Smooth muscle cell (in vitro differentiated cells): ENCODE results near the gene FBXL14. TPM values are rescaled to one million over a fixed set of nuclear protein-coding genes. Genes with fewer than 3 reads are reported as not detected.
A peak's percentile ranks its signal among the peaks of the same experiment; 100 is the strongest.

Experiments used
- DNase-seq: peaks from one replicate; lab custom pipeline; 2025; ENCODE audit not compliant: unreplicated experiment; lab: John Stamatoyannopoulos, UW
- H2AFZ ChIP-seq: fragments of 200-600 bp; sonication (generic); 2 replicates; pipeline ENCODE4 v1.6.0; 2016; ENCODE audit warnings: antibody characterized with exemption, low read depth, mild to moderate bottlenecking
- H3F3A ChIP-seq: fragments of 200-600 bp; sonication (generic); 2 replicates; pipeline ENCODE4 v1.6.0; 2017; ENCODE audit warnings: antibody characterized with exemption, low read depth
- H3K27ac ChIP-seq: fragments of 200-600 bp; sonication (generic); 2 replicates; pipeline ENCODE4 v1.5.1; 2016; ENCODE audit warnings: low read depth, mild to moderate bottlenecking
- H3K27me3 ChIP-seq: fragments of 200-600 bp; sonication (generic); 2 replicates; pipeline ENCODE4 v1.6.1; 2016; ENCODE audit warnings: low read depth, mild to moderate bottlenecking
- H3K36me3 ChIP-seq: fragments of 200-600 bp; sonication (generic); 2 replicates; pipeline ENCODE4 v1.5.1; 2016; ENCODE audit warnings: low read depth
- H3K4me1 ChIP-seq: fragments of 200-600 bp; sonication (generic); 2 replicates; pipeline ENCODE4 v1.5.1; 2016; ENCODE audit warnings: low read depth
- H3K4me2 ChIP-seq: fragments of 200-600 bp; sonication (generic); 2 replicates; pipeline ENCODE4 v1.6.0; 2016; ENCODE audit warnings: mild to moderate bottlenecking
- H3K4me3 ChIP-seq: fragments of 200-600 bp; sonication (generic); 2 replicates; pipeline ENCODE4 v1.5.1; 2016; ENCODE audit warnings: mild to moderate bottlenecking
- H3K79me2 ChIP-seq: fragments of 200-600 bp; sonication (generic); 2 replicates; pipeline ENCODE4 v1.6.0; 2016; ENCODE audit warnings: low read depth, mild to moderate bottlenecking
- H3K9ac ChIP-seq: fragments of 200-600 bp; sonication (generic); 2 replicates; pipeline ENCODE4 v1.6.0; 2016; ENCODE audit warnings: low read depth
- H3K9me3 ChIP-seq: fragments of 200-600 bp; sonication (generic); replicated peaks from 2 replicates; pipeline ENCODE4 v1.5.1; 2016; ENCODE audit warnings: low read depth
- H4K20me1 ChIP-seq: fragments of 200-600 bp; sonication (generic); 2 replicates; pipeline ENCODE4 v1.6.0; 2016; ENCODE audit warnings: low read depth
- WGBS: methylation state at CpG from one replicate; pipeline ENCODE4 v1.1.7; 2016; ENCODE audit warnings: low lambda C conversion rate; 5-methylcytosine and 5-hydroxymethylcytosine counted together
- polyA plus RNA-seq: library from polyadenylated mRNA; unstranded; fragments of >200 nt; fragmentation: Nextera tagmentation; extraction: Ambion mirVana; gene quantifications from 2 replicates; pipeline ENCODE4 v1.2.1, GENCODE V29; 2016
- total RNA-seq: library from RNA; depleted of rRNA; stranded (reverse); fragments of >200 nt; gene quantifications from 2 replicates; pipeline ENCODE4 v1.2.3, GENCODE V29; 2014
- TF ChIP-seq, protein P1 (sequence below): fragments of 200-600 bp; sonication (generic); IDR thresholded peaks from 2 replicates; pipeline ENCODE4 v1.5.1; 2017; ENCODE audit warnings: borderline replicate concordance, mild to moderate bottlenecking, antibody characterized with exemption; ENCODE audit not compliant: insufficient read depth, poor library complexity, severe bottlenecking

FBXL14 gene
- total and polyA plus RNA-seq, 2 experiments from 2014 or later: 5.0 to 9.3 TPM

DNA sequence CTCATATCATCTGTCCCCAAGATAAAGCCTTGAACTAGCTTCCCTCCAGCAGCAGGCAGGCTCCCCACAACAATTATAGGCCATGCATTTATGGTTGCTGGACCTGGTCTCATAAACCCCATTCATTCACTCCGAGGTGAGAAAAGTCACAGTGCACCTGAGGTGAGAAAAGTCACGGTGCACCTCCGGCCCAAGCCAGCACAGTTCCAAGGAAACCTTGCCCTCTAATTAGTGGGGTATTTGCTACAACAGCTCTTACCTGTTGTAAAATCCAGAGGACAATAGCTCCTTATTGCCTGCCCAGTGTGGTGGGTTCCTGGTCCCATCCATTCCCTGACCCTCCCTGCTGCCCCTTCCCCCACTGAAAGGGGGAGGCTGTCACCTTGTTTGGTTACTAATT lies 65.6 kb downstream of the FBXL14 start:
- H3K9me3 ChIP-seq: no peaks in the 10 kb centered on the region
- H3F3A ChIP-seq: no peaks in the 10 kb centered on the region
- H3K4me3 ChIP-seq: no peak overlapping the region
- H2AFZ ChIP-seq: no peak overlapping the region
- peaks cover 24% of the 10 kb centered on the region for H4K20me1 ChIP-seq
- peaks cover 52% of the 10 kb centered on the region for H3K27me3 ChIP-seq
- no peak overlapping the region for H3K4me2 ChIP-seq
- no peak overlapping the region for H3K27ac ChIP-seq
- H3K4me1 ChIP-seq: peaks cover 10% of the 10 kb centered on the region
- H3K36me3 ChIP-seq: no peaks in the 10 kb centered on the region
- DNase-seq: no peak
- no peak overlapping the region for H3K9ac ChIP-seq
- WGBS: 94% methylated on average over 3 of the region's 3 CpGs
- TF ChIP-seq, protein P1, sequence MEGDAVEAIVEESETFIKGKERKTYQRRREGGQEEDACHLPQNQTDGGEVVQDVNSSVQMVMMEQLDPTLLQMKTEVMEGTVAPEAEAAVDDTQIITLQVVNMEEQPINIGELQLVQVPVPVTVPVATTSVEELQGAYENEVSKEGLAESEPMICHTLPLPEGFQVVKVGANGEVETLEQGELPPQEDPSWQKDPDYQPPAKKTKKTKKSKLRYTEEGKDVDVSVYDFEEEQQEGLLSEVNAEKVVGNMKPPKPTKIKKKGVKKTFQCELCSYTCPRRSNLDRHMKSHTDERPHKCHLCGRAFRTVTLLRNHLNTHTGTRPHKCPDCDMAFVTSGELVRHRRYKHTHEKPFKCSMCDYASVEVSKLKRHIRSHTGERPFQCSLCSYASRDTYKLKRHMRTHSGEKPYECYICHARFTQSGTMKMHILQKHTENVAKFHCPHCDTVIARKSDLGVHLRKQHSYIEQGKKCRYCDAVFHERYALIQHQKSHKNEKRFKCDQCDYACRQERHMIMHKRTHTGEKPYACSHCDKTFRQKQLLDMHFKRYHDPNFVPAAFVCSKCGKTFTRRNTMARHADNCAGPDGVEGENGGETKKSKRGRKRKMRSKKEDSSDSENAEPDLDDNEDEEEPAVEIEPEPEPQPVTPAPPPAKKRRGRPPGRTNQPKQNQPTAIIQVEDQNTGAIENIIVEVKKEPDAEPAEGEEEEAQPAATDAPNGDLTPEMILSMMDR: no peak
- no peaks in the 10 kb centered on the region for H3K79me2 ChIP-seq

DNA sequence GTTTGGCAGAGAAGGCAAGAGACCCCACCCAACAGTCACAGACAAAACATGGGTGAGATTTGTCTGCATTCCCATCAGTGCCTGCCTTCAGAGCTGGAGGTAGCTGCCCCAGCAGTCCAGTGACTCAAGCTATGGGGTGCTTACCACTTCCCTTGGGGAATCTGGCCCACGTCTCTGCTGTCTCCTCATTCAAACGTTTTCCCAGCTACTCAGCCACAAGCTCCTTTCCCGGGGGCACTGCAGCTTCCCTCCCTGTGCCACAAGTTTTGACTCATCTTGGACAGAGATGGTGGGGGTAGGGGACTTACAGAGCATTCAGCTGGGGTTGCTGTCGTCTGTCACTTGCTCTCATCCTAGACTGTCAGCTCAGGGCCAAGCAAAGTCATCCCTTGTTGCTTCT lies 66.6 kb downstream of the FBXL14 start:
- H3K27ac ChIP-seq: peak overlapping the region; percentile 5
- H3K4me2 ChIP-seq: peak overlapping the region; percentile 38
- H3K36me3 ChIP-seq: no peaks in the 10 kb centered on the region
- no peaks in the 10 kb centered on the region for H3K79me2 ChIP-seq
- 1% methylated on average over 4 of the region's 4 CpGs for WGBS
- H3F3A ChIP-seq: no peaks in the 10 kb centered on the region
- H3K27me3 ChIP-seq: peaks cover 43% of the 10 kb centered on the region
- TF ChIP-seq, protein P1: no peak
- H4K20me1 ChIP-seq: peaks cover 14% of the 10 kb centered on the region
- no peaks in the 10 kb centered on the region for H3K9me3 ChIP-seq
- H3K4me3 ChIP-seq: no peak overlapping the region
- no peak overlapping the region for H3K9ac ChIP-seq
- H2AFZ ChIP-seq: no peak overlapping the region
- DNase-seq: no peak
- peaks cover 14% of the 10 kb centered on the region for H3K4me1 ChIP-seq

DNA sequence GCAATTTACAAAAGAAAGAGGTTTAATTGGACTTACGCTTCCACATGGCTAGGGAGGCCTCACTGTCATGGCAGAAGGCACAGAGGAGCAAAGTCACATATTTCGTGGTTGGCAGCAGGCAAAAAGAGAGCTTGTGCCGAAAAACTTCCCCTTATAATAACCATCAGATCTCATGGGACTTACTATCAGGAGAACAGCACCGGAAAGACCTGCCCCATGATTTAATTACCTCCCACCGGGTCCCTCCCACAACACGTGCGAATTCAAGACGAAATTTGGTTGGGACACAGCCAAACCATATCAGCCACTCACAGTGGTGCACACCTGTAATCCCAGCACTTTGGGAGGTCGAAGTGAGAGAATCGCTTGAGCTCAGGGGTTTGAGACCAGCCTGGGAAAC lies 68.5 kb downstream of the FBXL14 start:
- WGBS: 91% methylated on average over 10 of the region's 10 CpGs
- H4K20me1 ChIP-seq: no peaks in the 10 kb centered on the region
- no peaks in the 10 kb centered on the region for H3K79me2 ChIP-seq
- no peak overlapping the region for H3K4me2 ChIP-seq
- peaks cover 14% of the 10 kb centered on the region for H3K4me1 ChIP-seq
- H2AFZ ChIP-seq: no peak overlapping the region
- TF ChIP-seq, protein P1: no peak
- no peaks in the 10 kb centered on the region for H3K9me3 ChIP-seq
- H3K27me3 ChIP-seq: peaks cover 26% of the 10 kb centered on the region
- no peak overlapping the region for H3K4me3 ChIP-seq
- H3K9ac ChIP-seq: no peak overlapping the region
- DNase-seq: no peak
- no peaks in the 10 kb centered on the region for H3K36me3 ChIP-seq
- no peaks in the 10 kb centered on the region for H3F3A ChIP-seq
- no peak overlapping the region for H3K27ac ChIP-seq

DNA sequence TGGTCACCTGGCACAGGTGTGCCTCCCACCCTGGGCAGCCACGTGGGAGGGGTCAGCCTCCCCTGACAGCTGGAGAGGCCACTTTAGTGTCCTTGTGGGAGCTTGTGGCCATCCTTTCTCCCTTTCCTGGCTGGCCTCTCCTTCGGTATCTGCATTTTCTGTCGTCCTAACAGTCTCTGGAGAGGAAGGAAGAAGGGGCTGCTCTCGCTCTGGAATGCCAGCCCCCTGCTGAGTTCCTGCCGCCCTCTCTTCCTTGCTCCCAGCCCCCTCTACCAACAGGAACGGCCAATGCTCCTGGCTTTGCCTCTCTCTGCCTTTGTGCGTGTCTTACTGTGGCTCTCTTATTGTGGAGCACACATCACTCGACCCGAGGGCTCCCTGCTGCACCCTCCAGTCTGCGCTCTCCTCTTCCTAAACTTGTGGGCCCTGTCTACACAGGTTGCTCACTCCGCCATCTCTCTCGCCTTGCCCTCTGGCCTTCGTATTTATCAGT lies 70.8 kb downstream of the FBXL14 start:
- Histone ChIP-seq H2AFZ (no peak overlapping the region), H3K36me3 (no peaks in the 10 kb centered on the region), H3K27ac (no peak overlapping the region), H3K4me2 (no peak overlapping the region), H3K27me3 (peaks cover 12% of the 10 kb centered on the region), H3K79me2 (no peaks in the 10 kb centered on the region), H3K4me3 (no peak overlapping the region), H3K4me1 (peaks cover 12% of the 10 kb centered on the region), H3F3A (no peaks in the 10 kb centered on the region), H4K20me1 (no peaks in the 10 kb centered on the region), H3K9ac (no peak overlapping the region), H3K9me3 (no peaks in the 10 kb centered on the region)
- DNase-seq: no peak
- WGBS: 50% methylated on average over 13 of the region's 13 CpGs
- TF ChIP-seq, protein P1: no peak
